GM10266 (cell line): ENCODE measurements around the gene STK10.

Experiments
- DNase-seq: peaks from one replicate; pipeline ENCODE4 v3.0.0; 2012; ENCODE audit errors: extremely low spot score
- TF ChIP-seq, protein P1 (sequence below): IDR thresholded peaks from 2 replicates; pipeline ENCODE4 v1.5.1; 2012; ENCODE audit warnings: mild to moderate bottlenecking, low read depth; ENCODE audit not compliant: control insufficient read depth, insufficient read depth; ENCODE audit errors: missing control alignments

The STK10 gene

DNA sequence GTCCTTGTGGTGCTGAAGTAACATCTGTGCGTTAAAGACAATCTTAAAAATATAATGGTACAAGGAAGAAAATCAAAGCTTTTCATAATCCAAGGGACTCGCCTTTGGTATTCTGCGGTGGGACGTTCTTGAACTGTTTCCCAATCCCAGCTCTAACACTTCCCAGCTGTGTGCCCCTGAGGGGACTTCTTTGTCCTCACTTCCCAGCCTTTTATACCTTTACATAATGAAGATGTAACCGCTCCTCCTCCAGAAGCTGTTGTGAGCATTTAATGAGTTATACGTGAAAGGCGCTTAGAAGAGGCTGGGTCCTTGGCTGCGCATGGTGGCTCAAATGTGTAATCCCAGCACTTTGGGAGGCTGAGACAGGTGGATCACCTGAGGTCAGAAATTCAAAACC lies 16.9 kb downstream of the STK10 start:
- DNase-seq, result no peak
- TF ChIP-seq, protein P1, sequence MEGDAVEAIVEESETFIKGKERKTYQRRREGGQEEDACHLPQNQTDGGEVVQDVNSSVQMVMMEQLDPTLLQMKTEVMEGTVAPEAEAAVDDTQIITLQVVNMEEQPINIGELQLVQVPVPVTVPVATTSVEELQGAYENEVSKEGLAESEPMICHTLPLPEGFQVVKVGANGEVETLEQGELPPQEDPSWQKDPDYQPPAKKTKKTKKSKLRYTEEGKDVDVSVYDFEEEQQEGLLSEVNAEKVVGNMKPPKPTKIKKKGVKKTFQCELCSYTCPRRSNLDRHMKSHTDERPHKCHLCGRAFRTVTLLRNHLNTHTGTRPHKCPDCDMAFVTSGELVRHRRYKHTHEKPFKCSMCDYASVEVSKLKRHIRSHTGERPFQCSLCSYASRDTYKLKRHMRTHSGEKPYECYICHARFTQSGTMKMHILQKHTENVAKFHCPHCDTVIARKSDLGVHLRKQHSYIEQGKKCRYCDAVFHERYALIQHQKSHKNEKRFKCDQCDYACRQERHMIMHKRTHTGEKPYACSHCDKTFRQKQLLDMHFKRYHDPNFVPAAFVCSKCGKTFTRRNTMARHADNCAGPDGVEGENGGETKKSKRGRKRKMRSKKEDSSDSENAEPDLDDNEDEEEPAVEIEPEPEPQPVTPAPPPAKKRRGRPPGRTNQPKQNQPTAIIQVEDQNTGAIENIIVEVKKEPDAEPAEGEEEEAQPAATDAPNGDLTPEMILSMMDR, result no peak

DNA sequence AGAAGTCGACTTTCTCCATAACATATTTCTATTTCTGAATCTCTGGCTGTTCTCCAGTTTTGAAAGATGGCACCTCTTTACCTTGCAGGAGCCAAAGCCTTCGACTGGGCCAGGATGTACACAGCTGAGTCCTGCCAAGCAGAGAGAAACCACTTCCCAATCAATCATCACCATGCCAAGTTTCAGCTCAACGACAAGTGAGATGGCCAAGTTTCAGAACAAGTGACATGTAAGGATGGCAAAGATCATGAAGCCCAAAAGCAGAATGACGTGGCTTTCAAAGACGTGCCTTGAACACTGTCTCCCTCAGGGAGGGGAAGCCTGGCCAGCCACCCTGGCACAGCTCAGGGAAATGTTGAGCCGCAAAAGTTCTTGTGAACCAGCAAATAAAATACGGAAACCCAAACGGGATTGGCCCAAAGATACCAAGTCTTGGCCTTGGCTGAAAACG lies 17.7 kb downstream of the STK10 start:
- TF ChIP-seq, protein P1, result no peak
- no peak for DNase-seq

- TF ChIP-seq, protein P1, result no peak
- DNase-seq, result no peak
Observed at GRCh38 chr5:172169216-172169615, 18.8 kb downstream of the STK10 start.

DNA sequence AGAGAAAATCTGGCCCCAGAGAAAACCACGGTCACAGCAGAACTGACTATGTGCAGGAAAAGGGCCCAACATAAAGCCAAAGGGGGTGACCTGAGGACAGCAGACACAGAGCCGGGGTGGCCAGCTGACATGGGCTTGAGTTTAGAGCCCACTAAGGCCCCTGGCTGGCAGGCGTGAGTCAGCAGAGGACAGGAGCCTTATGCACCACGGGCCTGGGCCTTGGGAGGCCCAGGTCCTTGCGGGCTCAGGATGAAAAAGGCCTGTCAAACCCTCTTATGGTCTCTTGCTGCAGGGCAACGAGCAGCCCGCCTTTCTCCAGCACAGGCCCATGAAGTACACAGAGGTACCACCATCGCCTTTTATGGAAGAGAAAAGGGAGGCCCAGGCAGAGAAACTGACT lies 19.7 kb downstream of the STK10 start:
- DNase-seq, result no peak
- TF ChIP-seq, protein P1, result no peak

DNA sequence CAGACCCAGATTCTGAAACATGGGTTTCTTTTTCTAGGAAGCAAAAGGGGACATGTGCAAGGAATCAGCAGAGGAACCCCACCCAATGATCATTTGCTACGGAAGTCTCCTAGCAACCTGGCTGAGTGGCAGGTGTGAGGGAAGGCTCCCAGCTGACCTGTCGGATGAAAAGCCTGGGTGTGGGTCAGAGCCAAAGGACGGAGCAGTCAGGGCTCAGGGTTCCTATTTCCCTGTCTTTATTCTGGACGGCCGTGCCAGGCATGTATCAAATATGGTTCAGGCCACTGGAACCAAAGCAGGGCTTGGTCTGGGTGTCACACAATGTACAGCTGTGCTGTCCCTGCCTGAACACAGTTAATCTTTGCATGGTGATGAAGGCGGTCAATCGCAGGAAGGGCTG lies 20.1 kb downstream of the STK10 start:
- TF ChIP-seq, protein P1, result no peak
- DNase-seq, result no peak

- DNase-seq, result no peak
- TF ChIP-seq, protein P1, result no peak
Observed at GRCh38 chr5:172166030-172166826, 21.8 kb downstream of the STK10 start.

DNA sequence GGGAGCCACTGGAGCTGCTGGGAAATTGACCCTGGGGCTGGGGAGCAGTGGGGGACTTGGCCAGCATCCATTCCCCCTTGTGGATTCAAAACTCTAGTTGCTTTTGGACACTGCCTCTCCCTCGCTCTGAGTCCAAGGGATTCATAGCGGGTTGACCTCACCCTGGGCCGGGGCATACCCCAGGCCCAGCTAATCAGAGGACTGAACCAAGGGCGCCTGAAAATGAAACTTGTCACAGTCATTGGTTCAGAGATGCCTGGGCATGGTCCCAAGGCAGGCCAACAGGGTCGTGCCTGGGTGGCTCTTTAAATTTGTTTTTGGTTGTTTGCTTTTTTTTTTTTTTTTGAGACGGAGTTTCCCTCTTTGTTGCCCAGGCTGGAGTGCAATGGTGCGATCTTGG lies 22.6 kb downstream of the STK10 start:
- DNase-seq, result no peak
- TF ChIP-seq, protein P1, result no peak
